ENCODE results near the gene CENPN.

Gene CENPN

GRCh38 chr16:81070979-81071378 lies 64.0 kb downstream of the CENPN start:
- no peak overlapping the region for H3K9ac ChIP-seq (ENCODE audit: low read length)
- H3K27ac ChIP-seq (ENCODE audit: low read length) = no peak overlapping the region
- peaks cover 3% of the 10 kb centered on the region for H3K27me3 ChIP-seq (ENCODE audit: control insufficient read depth, insufficient read depth, low read length)
- H3K4me3 ChIP-seq (ENCODE audit: low read length) = no peak overlapping the region
- no peaks in the 10 kb centered on the region for H3K9me3 ChIP-seq (ENCODE audit: control insufficient read depth, low read depth, low read length)
- H3K4me1 ChIP-seq (ENCODE audit: control insufficient read depth, low read depth, low read length) = no peaks in the 10 kb centered on the region
- H3K36me3 ChIP-seq (ENCODE audit: control insufficient read depth, low read depth, low read length) = no peaks in the 10 kb centered on the region

GRCh38 chr16:81071805-81072204 lies 64.8 kb downstream of the CENPN start:
- H3K9me3 ChIP-seq (ENCODE audit: control insufficient read depth, low read depth, low read length) = no peaks in the 10 kb centered on the region
- H3K4me1 ChIP-seq (ENCODE audit: control insufficient read depth, low read depth, low read length) = no peaks in the 10 kb centered on the region
- H3K4me3 ChIP-seq (ENCODE audit: low read length) = no peak overlapping the region
- H3K9ac ChIP-seq (ENCODE audit: low read length) = no peak overlapping the region
- H3K36me3 ChIP-seq (ENCODE audit: control insufficient read depth, low read depth, low read length) = no peaks in the 10 kb centered on the region
- no peak overlapping the region for H3K27ac ChIP-seq (ENCODE audit: low read length)
- peaks cover 7% of the 10 kb centered on the region for H3K27me3 ChIP-seq (ENCODE audit: control insufficient read depth, insufficient read depth, low read length)

GRCh38 chr16:81073560-81074330 lies 66.7 kb downstream of the CENPN start:
- Histone ChIP-seq H3K9ac (ENCODE audit: low read length) (no peak overlapping the region), H3K27me3 (ENCODE audit: control insufficient read depth, insufficient read depth, low read length) (peaks cover 7% of the 10 kb centered on the region), H3K36me3 (ENCODE audit: control insufficient read depth, low read depth, low read length) (no peaks in the 10 kb centered on the region), H3K9me3 (ENCODE audit: control insufficient read depth, low read depth, low read length) (no peaks in the 10 kb centered on the region), H3K27ac (ENCODE audit: low read length) (no peak overlapping the region), H3K4me3 (ENCODE audit: low read length) (no peak overlapping the region), H3K4me1 (ENCODE audit: control insufficient read depth, low read depth, low read length) (no peaks in the 10 kb centered on the region)

- Histone ChIP-seq H3K4me3 (ENCODE audit: low read length) (peak overlapping the region; percentile 72), H3K36me3 (ENCODE audit: control insufficient read depth, low read depth, low read length) (no peaks in the 10 kb centered on the region), H3K9me3 (ENCODE audit: control insufficient read depth, low read depth, low read length) (no peaks in the 10 kb centered on the region), H3K27ac (ENCODE audit: low read length) (peak overlapping the region; percentile 8), H3K27me3 (ENCODE audit: control insufficient read depth, insufficient read depth, low read length) (peaks cover 7% of the 10 kb centered on the region), H3K4me1 (ENCODE audit: control insufficient read depth, low read depth, low read length) (no peaks in the 10 kb centered on the region), H3K9ac (ENCODE audit: low read length) (peak overlapping the region; percentile 85)
Observed at GRCh38 chr16:81076566-81077075, 69.6 kb downstream of the CENPN start.

GRCh38 chr16:81077076-81077940 lies 70.3 kb downstream of the CENPN start, which contains the start of gene C16orf46:
C16orf46 (minus strand) TSS chr16:81077238; CDS start chr16:81063955, 13,283 bp downstream.
- peak within 1 kb of the TSS; percentile 84 for H3K27ac ChIP-seq (ENCODE audit: low read length)
- peak within 1 kb of the TSS; percentile 72 for H3K4me3 ChIP-seq (ENCODE audit: low read length)
- H3K9ac ChIP-seq (ENCODE audit: low read length) = peak within 1 kb of the TSS; percentile 85
- H3K9me3 ChIP-seq (ENCODE audit: control insufficient read depth, low read depth, low read length) = no peaks in the 10 kb centered on the region
- H3K27me3 ChIP-seq (ENCODE audit: control insufficient read depth, insufficient read depth, low read length) = peaks cover 7% of the 10 kb centered on the region
- H3K36me3 ChIP-seq (ENCODE audit: control insufficient read depth, low read depth, low read length) = no peaks in the 10 kb centered on the region
- H3K4me1 ChIP-seq (ENCODE audit: control insufficient read depth, low read depth, low read length) = no peaks in the 10 kb centered on the region

- Histone ChIP-seq H3K9me3 (ENCODE audit: control insufficient read depth, low read depth, low read length) (no peaks in the 10 kb centered on the region), H3K4me3 (ENCODE audit: low read length) (no peak overlapping the region), H3K4me1 (ENCODE audit: control insufficient read depth, low read depth, low read length) (no peaks in the 10 kb centered on the region), H3K9ac (ENCODE audit: low read length) (no peak overlapping the region), H3K27ac (ENCODE audit: low read length) (no peak overlapping the region), H3K27me3 (ENCODE audit: control insufficient read depth, insufficient read depth, low read length) (peaks cover 7% of the 10 kb centered on the region), H3K36me3 (ENCODE audit: control insufficient read depth, low read depth, low read length) (peaks cover 10% of the 10 kb centered on the region)
Observed at GRCh38 chr16:81080233-81080632, 73.2 kb downstream of the CENPN start.

GRCh38 chr16:81081014-81081413 lies 74.0 kb downstream of the CENPN start:
- no peak overlapping the region for H3K27ac ChIP-seq (ENCODE audit: low read length)
- H3K4me3 ChIP-seq (ENCODE audit: low read length) = no peak overlapping the region
- H3K9ac ChIP-seq (ENCODE audit: low read length) = no peak overlapping the region
- no peaks in the 10 kb centered on the region for H3K4me1 ChIP-seq (ENCODE audit: control insufficient read depth, low read depth, low read length)
- no peaks in the 10 kb centered on the region for H3K9me3 ChIP-seq (ENCODE audit: control insufficient read depth, low read depth, low read length)
- peaks cover 10% of the 10 kb centered on the region for H3K36me3 ChIP-seq (ENCODE audit: control insufficient read depth, low read depth, low read length)
- peaks cover 3% of the 10 kb centered on the region for H3K27me3 ChIP-seq (ENCODE audit: control insufficient read depth, insufficient read depth, low read length)
